HUES6 (cell line): Measurements from ENCODE around the gene PPFIBP2.

Source experiments
- H3K27ac ChIP-seq: 2 replicates; pipeline ENCODE4 v1.7.0; 2013; ENCODE audit warnings: low read depth, mild to moderate bottlenecking, low read length, inconsistent platforms
- H3K27me3 ChIP-seq: 2 replicates; pipeline ENCODE4 v1.6.1; 2013; ENCODE audit warnings: low read length; ENCODE audit not compliant: control insufficient read depth, insufficient read depth
- H3K36me3 ChIP-seq: 2 replicates; pipeline ENCODE4 v1.6.1; 2013; ENCODE audit warnings: low read length; ENCODE audit not compliant: control insufficient read depth, insufficient read depth
- H3K4me1 ChIP-seq: 2 replicates; pipeline ENCODE4 v1.6.1; 2013; ENCODE audit warnings: low read length; ENCODE audit not compliant: control insufficient read depth, insufficient read depth
- H3K4me3 ChIP-seq: 2 replicates; pipeline ENCODE4 v1.5.1; 2013; ENCODE audit warnings: low read depth, low read length
- H3K9ac ChIP-seq: one replicate; pipeline ENCODE4 v1.6.1; 2013; ENCODE audit warnings: mild to moderate bottlenecking, low read length
- H3K9me3 ChIP-seq: 2 replicates; pipeline ENCODE4 v1.6.1; 2013; ENCODE audit warnings: low read depth, low read length; ENCODE audit not compliant: control insufficient read depth, insufficient read depth

The PPFIBP2 gene

DNA sequence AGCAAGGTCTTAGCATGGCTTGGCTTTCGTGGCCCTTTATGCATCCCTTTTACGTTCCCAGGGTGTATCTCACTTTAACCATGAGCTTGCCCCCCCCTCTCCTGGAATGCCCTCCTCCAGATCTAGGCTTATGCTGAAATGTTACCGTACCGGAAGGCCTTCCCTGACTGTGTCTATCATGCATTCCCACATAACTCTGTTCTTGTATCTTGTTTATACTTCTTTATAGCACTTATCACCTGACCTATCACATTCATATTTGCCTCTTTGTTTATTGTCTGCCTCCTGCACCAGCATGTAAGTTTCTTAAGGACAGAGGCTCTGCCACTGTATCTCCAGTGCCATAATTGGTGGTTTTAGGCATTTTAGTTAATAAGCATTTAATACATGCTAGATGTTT, 38.9 kb downstream of the PPFIBP2 start:
- Histone ChIP-seq H3K36me3 (no peaks in the 10 kb centered on the region), H3K27me3 (no peaks in the 10 kb centered on the region), H3K27ac (no peak overlapping the region), H3K9me3 (no peaks in the 10 kb centered on the region), H3K4me3 (no peak overlapping the region), H3K9ac (no peak overlapping the region), H3K4me1 (peaks cover 6% of the 10 kb centered on the region; the same call in 1 of the 2 replicates)

DNA sequence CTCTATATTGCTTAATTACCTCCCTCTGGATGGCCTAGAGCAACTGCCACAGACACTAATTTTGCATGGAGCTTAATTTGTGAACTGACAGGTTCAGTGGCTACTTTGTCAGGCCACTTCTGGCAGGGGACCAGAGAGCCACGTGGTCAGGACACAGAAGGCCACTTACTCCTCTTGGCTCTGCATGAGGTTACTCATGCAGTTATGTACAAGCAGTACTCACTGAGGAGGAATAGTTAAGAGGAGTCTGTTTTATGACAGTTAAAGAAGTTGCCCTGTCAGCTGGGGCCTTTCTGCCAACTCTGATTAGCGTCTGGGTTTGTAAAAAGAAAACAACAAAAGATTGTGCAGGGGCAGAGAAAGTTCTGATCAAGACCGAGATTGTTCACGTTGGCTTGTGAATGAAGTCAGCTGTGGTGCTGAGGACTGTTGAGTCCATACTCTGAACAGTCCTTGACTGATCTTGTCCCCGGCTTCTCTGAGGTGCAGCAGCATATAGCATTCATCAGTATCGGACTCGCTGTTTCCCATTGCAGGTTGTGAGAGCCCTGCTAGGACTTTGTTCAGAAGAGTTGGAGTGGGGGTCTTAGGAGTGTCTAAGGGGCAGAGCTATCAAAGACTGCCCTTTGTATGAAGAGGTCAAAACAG, 41.4 kb downstream of the PPFIBP2 start:
- Histone ChIP-seq H3K9ac (no peak overlapping the region), H3K27me3 (no peaks in the 10 kb centered on the region), H3K27ac (no peak overlapping the region), H3K4me1 (peaks cover 9% of the 10 kb centered on the region), H3K4me3 (no peak overlapping the region), H3K9me3 (no peaks in the 10 kb centered on the region), H3K36me3 (no peaks in the 10 kb centered on the region)

DNA sequence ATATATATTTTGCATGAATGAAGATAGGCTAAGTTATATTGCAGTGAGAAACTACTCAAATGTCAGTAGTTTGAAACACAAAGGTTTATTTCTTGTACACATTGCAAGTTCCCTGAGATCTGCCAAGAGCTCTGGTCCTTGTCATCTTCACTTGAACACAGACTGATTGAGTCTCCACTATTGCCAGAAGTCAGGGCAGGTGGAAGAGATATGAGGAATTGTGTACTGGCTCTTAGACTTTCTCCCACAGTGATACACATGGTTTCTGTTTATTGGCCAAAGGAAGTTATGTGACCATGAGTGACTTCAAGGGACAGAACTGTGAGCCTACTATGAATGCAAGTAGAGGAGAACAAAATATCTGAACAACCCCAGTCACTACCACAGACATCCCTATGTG, 44.2 kb downstream of the PPFIBP2 start:
- Histone ChIP-seq H3K9ac (no peak overlapping the region), H3K4me1 (peaks cover 10% of the 10 kb centered on the region), H3K4me3 (no peak overlapping the region), H3K36me3 (no peaks in the 10 kb centered on the region), H3K27ac (no peak overlapping the region), H3K27me3 (no peaks in the 10 kb centered on the region), H3K9me3 (no peaks in the 10 kb centered on the region)

DNA sequence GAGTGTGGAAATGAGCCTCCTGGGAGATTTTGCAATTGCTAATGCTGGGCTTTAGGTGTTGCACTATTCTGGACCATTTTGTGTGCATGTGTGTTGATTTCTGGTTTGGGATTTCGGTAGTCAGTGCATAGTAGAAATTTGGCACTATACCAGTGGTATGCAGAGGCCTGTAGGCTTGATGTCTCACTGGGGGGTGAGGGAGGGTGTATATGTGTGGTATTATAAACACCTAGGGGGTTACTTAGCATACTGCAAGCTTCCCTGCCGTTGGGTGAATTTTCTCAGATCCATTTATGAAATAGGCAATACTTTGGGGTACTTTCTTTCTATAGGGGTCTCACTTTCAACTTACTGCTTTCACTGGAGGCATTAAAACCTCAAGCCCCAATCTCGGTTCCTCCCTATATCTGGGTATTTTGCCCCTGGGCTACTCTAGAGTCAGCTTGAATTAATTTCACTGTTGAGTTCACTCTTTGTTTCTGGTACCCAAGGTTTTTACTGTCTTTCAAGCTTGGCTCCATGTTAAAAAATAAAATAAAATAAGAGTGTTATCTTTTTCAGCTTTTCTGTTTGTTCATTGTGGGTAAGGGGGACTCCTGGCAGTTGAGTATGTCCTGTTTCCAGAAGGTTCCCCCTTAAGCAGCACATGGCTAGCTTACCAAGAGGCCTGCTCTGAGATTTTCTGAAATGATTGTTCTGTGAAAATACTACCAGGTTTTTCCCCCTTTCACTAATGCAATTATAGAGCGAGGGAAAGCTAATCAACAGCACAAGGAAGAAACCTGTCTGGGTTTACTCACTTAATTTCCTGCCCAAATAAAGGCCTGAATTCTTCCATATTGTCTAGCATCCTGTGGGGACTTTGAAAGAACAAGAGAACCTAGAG, 45.8 kb downstream of the PPFIBP2 start:
- H3K9me3 ChIP-seq: no peaks in the 10 kb centered on the region
- no peaks in the 10 kb centered on the region for H3K27me3 ChIP-seq
- 0 out of 2 replicates have a peak overlapping the region, but pooled peaks have one; percentile 11 for H3K27ac ChIP-seq
- H3K4me1 ChIP-seq: peaks cover 10% of the 10 kb centered on the region
- no peaks in the 10 kb centered on the region for H3K36me3 ChIP-seq
- no peak overlapping the region for H3K9ac ChIP-seq
- H3K4me3 ChIP-seq: no peak overlapping the region

DNA sequence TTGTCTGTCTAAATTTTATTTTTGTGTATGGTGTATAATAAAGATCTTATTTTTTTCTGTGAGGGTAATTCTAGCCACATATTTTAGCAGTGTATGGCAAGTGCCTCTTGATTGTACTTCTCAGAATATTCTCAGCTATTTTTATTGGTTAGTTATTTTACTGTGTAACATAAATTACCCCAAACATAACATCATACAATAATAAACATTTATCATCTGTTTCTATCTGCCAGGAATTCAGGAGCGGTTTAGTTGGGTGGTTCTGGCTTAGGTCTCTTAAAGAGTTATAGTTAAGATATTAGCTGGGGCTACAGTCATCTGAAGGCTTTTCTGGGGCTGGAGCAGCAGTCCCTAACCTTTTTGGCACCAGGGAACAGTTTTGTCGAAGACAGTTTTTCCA, 47.8 kb downstream of the PPFIBP2 start:
- Histone ChIP-seq H3K27ac (no peak overlapping the region), H3K4me1 (peaks cover 10% of the 10 kb centered on the region), H3K9ac (no peak overlapping the region), H3K4me3 (no peak overlapping the region), H3K36me3 (no peaks in the 10 kb centered on the region), H3K27me3 (no peaks in the 10 kb centered on the region), H3K9me3 (no peaks in the 10 kb centered on the region)

DNA sequence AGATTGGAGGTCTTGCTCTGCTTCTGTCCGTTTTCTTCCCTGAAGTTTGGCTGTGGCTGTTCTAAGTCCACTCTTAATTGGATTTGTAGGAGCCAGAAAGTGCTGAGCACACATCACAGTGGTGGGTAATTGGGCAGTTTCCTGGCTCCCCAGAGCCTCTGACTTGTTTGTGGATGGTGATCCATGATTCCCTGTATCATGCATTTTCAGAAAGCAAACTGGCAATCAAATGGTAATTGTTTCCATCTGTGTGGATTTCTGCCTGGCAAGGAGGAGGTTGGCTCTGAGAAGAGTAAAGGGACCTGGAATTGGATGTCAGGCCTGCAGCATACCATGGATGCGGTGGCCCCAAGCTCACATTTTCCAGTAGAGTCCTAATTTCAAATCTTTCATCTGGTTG, 49.5 kb downstream of the PPFIBP2 start:
- H3K9me3 ChIP-seq: peaks cover 3% of the 10 kb centered on the region
- H3K4me3 ChIP-seq: no peak overlapping the region
- no peaks in the 10 kb centered on the region for H3K36me3 ChIP-seq
- H3K27me3 ChIP-seq: no peaks in the 10 kb centered on the region
- no peak overlapping the region for H3K9ac ChIP-seq
- peaks cover 10% of the 10 kb centered on the region for H3K4me1 ChIP-seq
- H3K27ac ChIP-seq: no peak overlapping the region

DNA sequence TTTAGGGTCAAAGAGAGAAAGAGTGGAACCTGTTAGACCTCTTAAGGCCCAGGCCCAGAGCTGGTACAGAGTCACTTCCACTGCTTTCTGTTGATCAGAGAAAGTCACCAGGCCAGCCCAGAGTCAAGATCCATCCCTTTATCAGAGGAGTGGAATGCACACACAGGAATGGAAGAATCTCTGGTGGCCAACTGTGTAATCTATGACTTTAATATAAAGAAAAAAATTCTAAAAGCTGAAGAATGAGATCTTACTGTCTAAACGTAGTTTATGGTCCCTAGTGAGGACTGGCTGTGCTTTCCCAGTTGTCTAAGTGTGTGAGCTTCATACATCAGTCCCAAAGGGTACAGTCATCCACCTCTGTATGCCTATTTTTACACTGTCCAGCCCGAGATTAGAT, 51.0 kb downstream of the PPFIBP2 start:
- H3K4me1 ChIP-seq: peaks cover 3% of the 10 kb centered on the region; the same call in 1 of the 2 replicates
- H3K27me3 ChIP-seq: no peaks in the 10 kb centered on the region

DNA sequence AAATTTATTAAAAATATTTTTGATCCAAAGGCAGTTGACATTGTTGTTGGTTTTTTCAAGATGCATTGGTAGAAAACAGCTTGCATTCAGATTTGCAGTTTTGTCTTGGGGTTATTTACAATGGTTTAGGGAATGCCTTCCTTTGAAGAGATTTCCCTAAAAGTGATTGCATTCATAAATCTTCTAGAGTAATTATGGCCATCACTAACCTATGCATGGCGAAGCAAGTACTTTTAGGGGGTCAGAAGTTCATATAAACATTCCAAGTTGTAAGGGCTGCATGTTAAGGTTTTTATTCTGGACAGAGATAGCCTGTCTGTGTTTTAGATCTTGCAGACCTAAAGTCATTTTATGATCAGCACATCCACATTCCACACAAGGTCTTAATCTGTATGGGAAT, 53.5 kb downstream of the PPFIBP2 start:
- H3K27me3 ChIP-seq: no peaks in the 10 kb centered on the region

More for the DNA sequence above, 51.0 kb downstream of the PPFIBP2 start:
- Histone ChIP-seq H3K9ac (no peak overlapping the region), H3K4me3 (no peak overlapping the region), H3K9me3 (peaks cover 6% of the 10 kb centered on the region), H3K36me3 (no peaks in the 10 kb centered on the region), H3K27ac (no peak overlapping the region)

DNA sequence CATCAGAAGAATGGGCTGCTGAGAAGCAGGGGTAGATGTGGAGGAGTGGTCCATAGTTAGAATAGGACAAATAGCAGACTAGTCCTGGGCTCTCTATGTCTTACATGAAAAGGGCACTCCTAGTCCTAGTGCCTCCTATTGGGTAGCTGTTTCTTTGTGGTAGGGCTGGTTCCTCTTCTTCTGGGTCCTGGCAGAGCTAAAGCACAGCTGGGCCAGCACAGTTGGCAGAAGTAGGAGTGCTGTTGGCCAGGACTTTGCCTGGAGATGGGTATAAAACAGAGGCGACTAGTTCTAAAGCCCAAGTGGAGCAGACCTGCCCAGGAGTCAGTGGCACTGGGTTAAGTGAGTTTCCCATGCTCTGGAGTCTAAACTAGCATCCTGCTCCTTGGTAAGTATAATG, 55.2 kb downstream of the PPFIBP2 start:
- H3K9ac ChIP-seq: no peak overlapping the region
- H3K27ac ChIP-seq: no peak overlapping the region
- H3K4me3 ChIP-seq: no peak overlapping the region
- H3K9me3 ChIP-seq: peaks cover 6% of the 10 kb centered on the region
- no peaks in the 10 kb centered on the region for H3K27me3 ChIP-seq
- no peaks in the 10 kb centered on the region for H3K36me3 ChIP-seq
- H3K4me1 ChIP-seq: peaks cover 21% of the 10 kb centered on the region

More for the DNA sequence above, 53.5 kb downstream of the PPFIBP2 start:
- Histone ChIP-seq H3K9me3 (peaks cover 6% of the 10 kb centered on the region), H3K4me1 (peaks cover 9% of the 10 kb centered on the region), H3K4me3 (no peak overlapping the region), H3K27ac (no peak overlapping the region), H3K36me3 (no peaks in the 10 kb centered on the region), H3K9ac (no peak overlapping the region)

DNA sequence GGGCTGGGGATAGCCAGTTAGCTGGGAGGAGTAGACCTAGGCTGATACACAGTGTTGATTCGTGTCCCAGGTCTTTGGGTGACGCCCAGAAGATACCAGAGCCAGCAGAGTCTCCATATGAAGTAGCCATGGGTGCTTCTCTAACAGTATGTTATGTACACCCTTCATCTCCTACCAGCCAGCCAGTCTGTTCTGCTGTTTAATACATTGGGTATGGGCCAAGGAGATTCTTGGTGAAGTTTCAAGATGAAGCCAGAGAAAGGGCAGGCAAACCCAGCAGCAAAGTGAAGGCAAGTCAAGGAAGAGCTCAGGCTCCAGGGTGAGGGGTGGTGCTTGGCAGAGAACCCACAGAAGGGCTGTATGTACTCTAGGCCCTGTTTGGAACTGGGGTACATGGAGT, 56.4 kb downstream of the PPFIBP2 start:
- H3K36me3 ChIP-seq: no peaks in the 10 kb centered on the region
- peaks cover 33% of the 10 kb centered on the region for H3K4me1 ChIP-seq
- H3K9me3 ChIP-seq: peaks cover 6% of the 10 kb centered on the region
- no peak overlapping the region for H3K27ac ChIP-seq
- H3K4me3 ChIP-seq: no peak overlapping the region
- no peaks in the 10 kb centered on the region for H3K27me3 ChIP-seq
- H3K9ac ChIP-seq: no peak overlapping the region

DNA sequence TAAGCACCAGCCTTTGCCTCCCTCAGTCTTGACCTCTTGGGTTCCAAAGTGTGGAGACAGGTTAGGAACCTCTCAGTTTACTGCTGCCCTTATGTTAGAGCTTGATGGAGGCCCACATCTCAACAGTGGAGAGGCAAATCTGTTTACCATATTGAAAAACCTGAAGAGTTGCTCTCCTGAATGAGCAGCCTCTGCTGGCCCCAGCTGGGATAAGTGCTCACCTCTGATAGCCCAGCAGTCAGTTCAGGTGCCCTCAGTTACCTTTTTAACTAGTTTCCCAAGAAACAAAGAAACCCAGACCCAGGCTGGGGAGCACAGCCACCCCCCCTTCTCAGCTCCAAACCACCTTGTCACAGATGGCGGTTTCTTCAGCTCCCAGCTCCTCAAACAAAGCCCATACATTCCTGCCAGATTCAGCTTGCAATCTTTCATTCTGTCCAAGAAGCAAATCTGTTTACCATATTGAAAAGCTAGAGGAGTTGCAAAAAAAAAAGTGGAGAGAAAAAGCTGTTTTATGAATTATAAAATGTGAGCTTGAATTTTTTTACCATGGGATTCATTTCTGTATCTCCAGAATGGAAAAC, 57.2 kb downstream of the PPFIBP2 start:
- Histone ChIP-seq H3K4me1 (peaks cover 41% of the 10 kb centered on the region), H3K9me3 (peaks cover 6% of the 10 kb centered on the region), H3K36me3 (no peaks in the 10 kb centered on the region), H3K4me3 (no peak overlapping the region), H3K27me3 (no peaks in the 10 kb centered on the region), H3K9ac (no peak overlapping the region), H3K27ac (no peak overlapping the region)
